ENCODE measurements around the gene KLF4. TPM values are rescaled to one million over a fixed set of nuclear protein-coding genes. Genes with fewer than 3 reads are reported as not detected.
"Not testable (repeated sequence)": the region's sequence is repeated elsewhere in the genome, so short reads cannot be mapped to it uniquely, and the experiment has no call there.

The KLF4 gene
- total and polyA plus RNA-seq, 2 donors from 2014 or later = 13.5 to 69.4 TPM

GRCh38 chr9:107491081-107492053 lies 1.8 kb upstream of the KLF4 start:
- no peak for TF ChIP-seq CTCF (IDR thresholded peaks at IDR 0.05; ENCODE audit: borderline replicate concordance, extremely low read depth, insufficient read depth)
- no peaks in the 10 kb centered on the region for H3K9me3 ChIP-seq (ENCODE audit: control insufficient read depth in 2 of 3, insufficient read depth in 1 of 3, low read length in 3 of 3)
- peak overlapping the region in 2 of 3 donors; percentile 80 to 85 for H3K9ac ChIP-seq (ENCODE audit: low read length in 3 of 3)
- H3K27me3 ChIP-seq (ENCODE audit: control insufficient read depth, insufficient read depth, low read length) = peaks cover 2% of the 10 kb centered on the region
- FAIRE-seq (no peak), DNase-seq (peak; percentile 43 to 79 (median 64))
- no peaks in the 10 kb centered on the region for H3K36me3 ChIP-seq (ENCODE audit: control insufficient read depth in 2 of 3, insufficient read depth in 3 of 3, low read length in 3 of 3)
- peak overlapping the region; percentile 2 to 84 (median 63) for H3K4me3 ChIP-seq (ENCODE audit: low read length in 3 of 3)
- intact Hi-C loops (cut with DNase I) = no loop called here
- H3K27ac ChIP-seq (ENCODE audit: low read depth in 2 of 2, low read length in 2 of 2) = peak overlapping the region in 1 of 2 donors; percentile 33
- H3K4me1 ChIP-seq (ENCODE audit: control insufficient read depth in 2 of 3, insufficient read depth in 2 of 3, low read depth in 1 of 3, low read length in 3 of 3) = peaks cover 0 to 19% (median 10%) of the 10 kb centered on the region in 3 donors

GRCh38 chr9:107490606-107490970 lies 1.0 kb upstream of the KLF4 start:
- peaks cover 0 to 19% (median 10%) of the 10 kb centered on the region in 3 donors for H3K4me1 ChIP-seq (ENCODE audit: control insufficient read depth in 2 of 3, insufficient read depth in 2 of 3, low read depth in 1 of 3, low read length in 3 of 3)
- DNase-seq = peak in 3 of 5 donors; percentile 19 to 70 (median 68)
- H3K27me3 ChIP-seq (ENCODE audit: control insufficient read depth, insufficient read depth, low read length); FAIRE-seq; intact Hi-C loops (cut with DNase I); H3K36me3 ChIP-seq (ENCODE audit: control insufficient read depth in 2 of 3, insufficient read depth in 3 of 3, low read length in 3 of 3); H3K9me3 ChIP-seq (ENCODE audit: control insufficient read depth in 2 of 3, insufficient read depth in 1 of 3, low read length in 3 of 3): not testable (repeated sequence)
- peak overlapping the region; percentile 53 to 84 (median 64) for H3K4me3 ChIP-seq (ENCODE audit: low read length in 3 of 3)
- peak overlapping the region; percentile 13 to 85 (median 41) for H3K9ac ChIP-seq (ENCODE audit: low read length in 3 of 3)
- H3K27ac ChIP-seq (ENCODE audit: low read depth in 2 of 2, low read length in 2 of 2) = peak overlapping the region in 1 of 2 donors; percentile 78

GRCh38 chr9:107489144-107489673 lies 360 bp downstream of the KLF4 start:
- H3K4me3 ChIP-seq (ENCODE audit: low read length in 3 of 3) = peak overlapping the region; percentile 46 to 80 (median 75)
- peak overlapping the region in 2 of 3 donors; percentile 71 to 81 for H3K9ac ChIP-seq (ENCODE audit: low read length in 3 of 3)
- H3K27ac ChIP-seq (ENCODE audit: low read depth in 2 of 2, low read length in 2 of 2) = peak overlapping the region; percentile 74 to 80
- peaks cover 0 to 5% (median 0%) of the 10 kb centered on the region in 3 donors for H3K36me3 ChIP-seq (ENCODE audit: control insufficient read depth in 2 of 3, insufficient read depth in 3 of 3, low read length in 3 of 3)
- no peaks in the 10 kb centered on the region for H3K9me3 ChIP-seq (ENCODE audit: control insufficient read depth in 2 of 3, insufficient read depth in 1 of 3, low read length in 3 of 3)
- intact Hi-C loops (cut with DNase I) = no loop called here
- FAIRE-seq (no peak), DNase-seq (peak in 2 of 5 donors; percentile 51 to 63)
- H3K27me3 ChIP-seq (ENCODE audit: control insufficient read depth, insufficient read depth, low read length) = peaks cover 2% of the 10 kb centered on the region
- H3K4me1 ChIP-seq (ENCODE audit: control insufficient read depth in 2 of 3, insufficient read depth in 2 of 3, low read depth in 1 of 3, low read length in 3 of 3) = peaks cover 0 to 19% (median 10%) of the 10 kb centered on the region in 3 donors
- TF ChIP-seq CTCF (IDR thresholded peaks at IDR 0.05; ENCODE audit: borderline replicate concordance, extremely low read depth, insufficient read depth) = no peak
